Activated naive CD4-positive, alpha-beta T cell treated with anti-CD3 and anti-CD28 coated beads for 36 hours (primary cell): ENCODE measurements around the gene ZNF669. TPM values are rescaled to one million over a fixed set of nuclear protein-coding genes. Genes with fewer than 3 reads are reported as not detected.

ENCODE experiments used
- CTCF ChIA-PET: fragments of 350-600 bp; sonication (Branson Sonifier 250); formaldehyde crosslinking; loops from one replicate; lab custom pipeline; 2021; ENCODE audit warnings: antibody characterized with exemption; lab: Charles Lee
- DNase-seq: peaks from one replicate; pipeline ENCODE4 v3.0.0-alpha.2; 2020
- H3K27ac Mint-ChIP-seq: one replicate; pipeline ENCODE4 v1.8.0; 2021; ENCODE audit warnings: mild to moderate bottlenecking, mixed read lengths
- H3K27me3 Mint-ChIP-seq: one replicate; pipeline ENCODE4 v1.8.0; 2021; ENCODE audit warnings: low read depth, mixed read lengths
- H3K36me3 Mint-ChIP-seq: one replicate; pipeline ENCODE4 v1.8.0; 2021; ENCODE audit warnings: low read depth, mixed read lengths
- H3K4me1 Mint-ChIP-seq: one replicate; pipeline ENCODE4 v1.8.0; 2021; ENCODE audit warnings: low read depth, mixed read lengths
- H3K4me3 Mint-ChIP-seq: one replicate; pipeline ENCODE4 v1.8.0; 2021; ENCODE audit warnings: mild to moderate bottlenecking, moderate library complexity, mixed read lengths
- H3K9me3 Mint-ChIP-seq: one replicate; pipeline ENCODE4 v1.8.0; 2021; ENCODE audit warnings: mixed read lengths
- intact Hi-C: fragments of 100-400 bp; cut with micrococcal nuclease; formaldehyde crosslinking; loops from one replicate; pipeline ENCODE4 v1.15.1; 2023
- total RNA-seq, 2 experiments: library from RNA; stranded (reverse); gene quantifications; one replicate each; pipeline ENCODE4 v1.2.3, GENCODE V29; 2021

ZNF669 gene
- total RNA-seq, 2 experiments from 2014 or later: 8.2 to 8.4 TPM

DNA sequence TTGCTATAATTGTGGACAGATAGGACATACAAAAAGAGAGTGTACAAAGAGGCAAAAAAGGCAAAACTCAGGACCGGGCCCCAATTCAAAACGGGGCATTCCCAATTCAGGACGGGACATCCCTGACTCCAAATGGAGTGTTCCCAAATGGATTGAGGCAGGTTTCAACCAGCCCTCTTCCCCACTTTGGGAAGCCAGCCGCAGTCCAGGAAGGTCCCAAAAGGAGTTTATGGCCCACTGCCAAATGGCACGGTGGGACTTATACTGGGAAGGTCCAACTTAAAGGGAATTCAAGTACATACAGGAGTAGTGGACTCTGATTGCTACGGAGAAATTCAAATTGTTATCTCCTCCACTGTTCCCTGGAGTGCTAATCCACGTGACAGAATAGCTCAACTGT lies 3.5 kb upstream of the ZNF669 start:
- Mint-ChIP-seq H3K27me3 (peaks cover 24% of the 10 kb centered on the region), H3K4me3 (no peak overlapping the region)

DNA sequence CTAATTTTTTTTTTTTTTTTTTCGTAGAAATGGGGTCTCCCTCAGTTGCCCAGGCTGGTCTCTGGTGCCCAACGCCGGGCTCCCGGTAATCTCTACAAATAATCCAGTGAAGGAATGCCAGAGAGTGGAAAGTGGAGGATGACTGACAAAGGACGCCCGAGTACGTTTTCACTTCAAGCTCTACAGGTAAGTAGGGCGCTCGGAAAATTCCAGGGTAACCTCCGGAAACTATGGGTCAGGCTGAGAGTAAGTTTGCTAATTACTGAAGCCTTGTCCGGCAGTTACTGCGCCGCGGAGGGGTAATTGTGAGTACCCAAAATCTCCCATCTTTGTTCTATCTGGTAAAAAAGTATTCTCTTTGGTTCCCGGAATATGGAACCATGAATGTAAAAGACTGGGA lies 1.8 kb upstream of the ZNF669 start:
- no peak for DNase-seq
- Mint-ChIP-seq H3K36me3 (peaks cover 24% of the 10 kb centered on the region), H3K27ac (no peak overlapping the region), H3K9me3 (peaks cover 17% of the 10 kb centered on the region), H3K27me3 (peaks cover 20% of the 10 kb centered on the region), H3K4me1 (peaks cover 27% of the 10 kb centered on the region), H3K4me3 (no peak overlapping the region)
- CTCF ChIA-PET: no interaction called here
- intact Hi-C loops: loop anchor here (2.0 kb wide), 1 partner anchor 775 kb away; no protein-coding TSS in a partner anchor

More for the DNA sequence above, 3.5 kb upstream of the ZNF669 start:
- Mint-ChIP-seq H3K4me1 (peaks cover 23% of the 10 kb centered on the region), H3K36me3 (peaks cover 8% of the 10 kb centered on the region), H3K9me3 (peaks cover 4% of the 10 kb centered on the region), H3K27ac (no peak overlapping the region)
- intact Hi-C loops: no loop called here
- no peak for DNase-seq
- CTCF ChIA-PET: no interaction called here

DNA sequence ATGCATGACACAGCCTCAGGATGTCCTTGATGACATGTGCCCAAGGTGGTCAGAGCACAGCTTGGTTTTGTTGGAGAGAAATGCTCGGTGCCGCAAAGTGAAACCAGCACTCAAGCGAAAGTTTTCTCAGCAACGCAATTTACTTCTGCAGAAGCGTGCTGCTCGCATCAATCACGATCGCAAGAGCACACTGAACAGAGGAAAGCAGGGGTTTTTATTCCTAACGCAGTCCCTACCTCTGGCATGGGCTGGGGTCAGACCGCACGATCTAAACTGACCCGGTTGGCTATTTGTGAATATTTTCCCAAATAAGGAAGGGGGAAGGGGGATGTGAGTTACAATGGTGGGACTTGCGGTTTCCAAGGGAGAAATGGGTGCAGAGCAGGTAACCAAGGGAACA lies 809 bp upstream of the ZNF669 start:
- DNase-seq: no peak
- intact Hi-C loops: loop anchor here (1.0 to 5.0 kb wide), 6 partner anchors 27 to 774 kb away; partner anchors contain the start of genes CNST, TFB2M, ZNF496 and ZNF670
- CTCF ChIA-PET: no interaction called here
- H3K27me3 Mint-ChIP-seq: peaks cover 16% of the 10 kb centered on the region
- peaks cover 25% of the 10 kb centered on the region for H3K9me3 Mint-ChIP-seq
- no peak overlapping the region for H3K4me3 Mint-ChIP-seq
- H3K36me3 Mint-ChIP-seq: peaks cover 34% of the 10 kb centered on the region
- H3K27ac Mint-ChIP-seq: peak overlapping the region; percentile 44
- peaks cover 21% of the 10 kb centered on the region for H3K4me1 Mint-ChIP-seq

DNA sequence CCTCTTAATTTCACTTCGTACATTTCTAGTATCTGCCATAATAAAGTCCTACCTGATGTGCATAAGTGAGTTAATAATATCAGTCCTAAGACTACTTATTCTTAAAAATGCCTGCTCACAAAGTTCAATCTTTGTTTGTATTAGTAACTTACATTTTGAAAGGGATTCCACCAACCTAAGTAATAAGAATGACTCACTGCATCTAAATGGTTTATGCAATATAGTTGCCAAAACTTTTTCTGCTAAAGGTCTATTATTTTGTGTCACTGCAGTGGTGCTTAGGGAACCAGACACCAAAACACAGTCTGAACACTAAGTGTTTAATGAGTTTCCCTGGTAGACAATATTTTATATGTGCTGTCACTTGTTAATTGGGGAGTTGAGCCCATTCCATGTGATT lies 1.8 kb downstream of the ZNF669 start:
- Mint-ChIP-seq H3K4me3 (no peak overlapping the region), H3K36me3 (peaks cover 57% of the 10 kb centered on the region), H3K27me3 (no peaks in the 10 kb centered on the region), H3K9me3 (peaks cover 40% of the 10 kb centered on the region), H3K4me1 (peaks cover 17% of the 10 kb centered on the region), H3K27ac (no peak overlapping the region)
- DNase-seq: no peak
- CTCF ChIA-PET: no interaction called here
- intact Hi-C loops: loop anchor here (5.0 kb wide), 1 partner anchor 535 kb away; the partner anchor contains the start of genes CNST and TFB2M

DNA sequence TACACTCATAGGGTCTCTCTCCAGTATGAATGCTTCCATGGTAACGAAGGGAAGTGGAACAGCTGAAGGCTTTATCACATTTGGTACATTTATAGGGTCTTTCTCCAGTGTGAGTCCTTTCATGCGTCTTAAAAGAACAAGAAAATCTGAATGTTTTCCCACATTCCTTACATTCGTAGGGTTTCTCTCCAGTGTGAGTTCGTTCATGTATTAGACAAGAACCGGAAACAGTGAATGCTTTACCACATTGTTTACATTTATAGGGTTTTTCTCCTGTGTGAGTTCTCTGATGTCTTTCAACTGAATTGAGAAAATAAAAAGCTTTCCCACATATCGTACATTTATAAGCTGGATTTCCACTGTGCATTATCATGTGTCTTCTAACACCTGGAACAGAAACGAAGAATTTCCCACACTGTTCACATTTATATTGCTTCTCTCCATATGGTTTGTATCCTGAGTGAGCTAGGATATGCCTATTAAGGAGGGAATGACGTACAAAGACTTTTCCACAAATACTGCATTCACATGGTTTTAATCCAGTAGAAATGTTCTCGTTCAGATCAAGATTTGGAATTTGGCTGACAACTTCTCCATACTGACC lies 3.4 kb downstream of the ZNF669 start:
- Mint-ChIP-seq H3K36me3 (peaks cover 66% of the 10 kb centered on the region), H3K27me3 (no peaks in the 10 kb centered on the region), H3K4me1 (peaks cover 17% of the 10 kb centered on the region), H3K9me3 (peaks cover 56% of the 10 kb centered on the region), H3K4me3 (no peak overlapping the region), H3K27ac (no peak overlapping the region)
- no peak for DNase-seq
- intact Hi-C loops: loop anchor here (5.0 kb wide), 1 partner anchor 533 kb away; the partner anchor contains the start of genes CNST and TFB2M
- CTCF ChIA-PET: no interaction called here

DNA sequence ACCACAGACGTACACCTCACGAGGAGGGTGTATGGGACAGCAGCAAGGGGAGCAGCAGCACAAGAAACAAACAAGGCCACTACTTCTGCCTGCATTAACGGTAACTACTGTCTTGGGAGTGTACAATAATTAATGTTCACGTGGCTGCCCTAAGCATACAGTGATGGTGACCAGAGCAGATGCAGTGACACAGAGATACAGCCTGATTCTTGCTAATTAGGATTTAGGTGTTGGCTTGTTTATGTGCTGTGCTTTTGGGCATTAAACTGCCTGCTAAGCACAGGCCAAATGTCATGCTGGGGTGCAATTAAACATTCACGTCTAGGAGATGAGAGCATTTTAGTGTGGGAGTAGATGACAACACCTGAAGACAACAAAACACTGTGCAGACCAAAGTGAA lies 7.2 kb downstream of the ZNF669 start:
- Mint-ChIP-seq H3K36me3 (peaks cover 53% of the 10 kb centered on the region), H3K4me1 (peaks cover 2% of the 10 kb centered on the region), H3K4me3 (no peak overlapping the region), H3K27me3 (no peaks in the 10 kb centered on the region), H3K9me3 (peaks cover 56% of the 10 kb centered on the region), H3K27ac (no peak overlapping the region)
- CTCF ChIA-PET: no interaction called here
- no peak for DNase-seq
- intact Hi-C loops: no loop called here

DNA sequence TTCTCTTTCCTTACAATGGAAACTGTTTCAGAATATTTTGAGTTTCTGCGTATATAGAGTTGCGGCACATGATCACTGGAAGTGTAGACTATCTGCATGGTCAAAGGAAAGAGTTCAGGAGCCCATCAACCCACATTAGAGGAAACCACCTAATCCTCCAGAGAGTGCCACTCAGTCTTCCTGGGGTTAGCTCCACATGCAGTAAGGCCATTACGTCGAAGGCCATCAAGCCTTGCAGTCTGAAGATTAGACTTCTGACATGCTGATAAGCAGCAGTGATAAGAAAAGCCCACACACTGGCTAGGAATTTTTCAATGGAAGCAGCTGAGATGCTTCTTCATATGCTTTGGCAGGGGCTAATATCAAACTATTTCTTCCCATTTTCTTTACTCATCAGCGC lies 7.6 kb downstream of the ZNF669 start:
- Mint-ChIP-seq H3K27me3 (no peaks in the 10 kb centered on the region), H3K9me3 (peaks cover 52% of the 10 kb centered on the region), H3K4me3 (no peak overlapping the region), H3K4me1 (no peaks in the 10 kb centered on the region), H3K27ac (no peak overlapping the region), H3K36me3 (peaks cover 49% of the 10 kb centered on the region)
- no peak for DNase-seq
- CTCF ChIA-PET: no interaction called here
- intact Hi-C loops: no loop called here

DNA sequence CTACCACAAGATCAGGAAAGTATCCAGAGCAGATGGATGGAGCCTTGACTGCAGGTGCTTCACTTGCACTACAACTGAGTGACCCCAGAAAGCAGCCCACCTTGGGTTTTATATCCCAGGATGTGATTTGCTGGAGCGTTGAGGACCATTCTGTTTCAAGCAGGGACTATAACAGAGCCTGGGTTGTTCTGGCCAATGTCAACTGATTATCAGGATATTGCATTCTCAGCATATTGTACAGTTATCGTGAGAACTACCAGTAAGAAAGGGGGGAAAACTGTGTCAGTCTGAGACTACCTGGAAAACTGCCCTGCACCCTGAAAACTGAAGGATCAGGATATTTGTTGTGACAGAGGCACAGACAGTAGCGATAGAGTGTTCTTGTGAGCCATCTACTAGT lies 8.0 kb downstream of the ZNF669 start:
- H3K36me3 Mint-ChIP-seq: peaks cover 45% of the 10 kb centered on the region
- H3K27ac Mint-ChIP-seq: no peak overlapping the region
- no peaks in the 10 kb centered on the region for H3K4me1 Mint-ChIP-seq
- no peak for DNase-seq
- CTCF ChIA-PET: no interaction called here
- H3K27me3 Mint-ChIP-seq: no peaks in the 10 kb centered on the region
- H3K9me3 Mint-ChIP-seq: peaks cover 51% of the 10 kb centered on the region
- H3K4me3 Mint-ChIP-seq: no peak overlapping the region
- intact Hi-C loops: no loop called here

DNA sequence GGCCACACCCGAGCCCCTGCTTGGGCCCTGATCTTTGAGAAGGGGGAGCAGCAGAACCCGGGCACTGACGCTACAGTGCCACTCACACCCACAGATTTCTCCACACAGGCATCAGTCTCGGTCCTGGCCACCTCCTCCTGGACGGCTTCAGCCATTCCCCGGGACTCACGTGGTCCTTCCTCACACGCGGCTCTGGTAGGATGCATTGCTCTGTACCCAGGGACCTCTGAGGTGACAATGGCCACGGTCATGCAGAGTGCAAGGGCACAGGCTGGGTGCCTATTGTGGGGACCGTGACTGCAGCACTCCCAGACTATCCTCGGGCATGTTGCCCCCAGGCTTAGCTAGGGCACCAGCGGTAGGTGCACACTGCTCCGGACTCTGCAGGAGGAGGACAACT lies 13.7 kb downstream of the ZNF669 start:
- Mint-ChIP-seq H3K9me3 (peaks cover 9% of the 10 kb centered on the region), H3K4me3 (no peak overlapping the region), H3K27ac (no peak overlapping the region), H3K27me3 (no peaks in the 10 kb centered on the region), H3K36me3 (no peaks in the 10 kb centered on the region), H3K4me1 (no peaks in the 10 kb centered on the region)
- intact Hi-C loops: no loop called here
- no peak for DNase-seq
- CTCF ChIA-PET: no interaction called here

DNA sequence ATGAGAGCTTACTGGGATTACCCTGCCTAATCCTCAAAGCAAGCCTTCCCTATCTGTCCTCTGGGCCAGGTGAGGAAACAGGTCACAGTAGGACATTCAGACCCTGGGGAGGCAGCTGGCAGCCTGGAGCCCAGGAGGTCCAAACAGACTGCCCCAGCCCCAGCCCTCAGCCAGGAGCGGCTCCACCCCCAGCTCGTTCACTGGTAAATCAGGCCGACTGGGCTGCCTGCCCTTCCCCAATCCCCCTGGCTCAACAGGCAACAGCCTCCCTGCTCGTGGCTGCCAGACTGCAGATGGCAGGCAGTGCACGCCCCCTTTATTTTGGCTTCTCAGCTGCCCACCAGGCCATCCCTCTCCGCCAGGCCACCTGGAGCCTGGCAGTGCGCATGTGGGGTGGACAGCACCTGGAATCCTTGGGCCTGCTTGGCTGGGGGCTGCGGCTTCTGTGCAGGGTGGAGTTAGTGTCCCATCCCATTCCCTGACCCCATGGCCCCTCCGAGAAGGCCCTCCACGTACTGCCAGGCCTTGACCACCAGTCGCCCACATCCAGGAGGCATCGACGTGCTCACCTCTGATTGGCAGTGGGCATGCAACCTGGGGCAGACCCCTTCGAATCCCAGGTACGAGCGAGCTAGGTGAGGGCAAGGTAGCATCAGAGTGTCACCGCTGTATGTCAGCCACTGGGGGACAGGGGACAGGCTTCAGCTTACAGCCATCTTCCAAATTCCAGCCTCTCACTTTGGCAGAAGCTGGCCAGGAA lies 14.4 kb downstream of the ZNF669 start:
- CTCF ChIA-PET: no interaction called here
- no peaks in the 10 kb centered on the region for H3K27me3 Mint-ChIP-seq
- no peak overlapping the region for H3K4me3 Mint-ChIP-seq
- H3K4me1 Mint-ChIP-seq: no peaks in the 10 kb centered on the region
- H3K27ac Mint-ChIP-seq: no peak overlapping the region
- intact Hi-C loops: no loop called here
- no peak for DNase-seq
- peaks cover 10% of the 10 kb centered on the region for H3K9me3 Mint-ChIP-seq
- H3K36me3 Mint-ChIP-seq: peaks cover 1% of the 10 kb centered on the region

DNA sequence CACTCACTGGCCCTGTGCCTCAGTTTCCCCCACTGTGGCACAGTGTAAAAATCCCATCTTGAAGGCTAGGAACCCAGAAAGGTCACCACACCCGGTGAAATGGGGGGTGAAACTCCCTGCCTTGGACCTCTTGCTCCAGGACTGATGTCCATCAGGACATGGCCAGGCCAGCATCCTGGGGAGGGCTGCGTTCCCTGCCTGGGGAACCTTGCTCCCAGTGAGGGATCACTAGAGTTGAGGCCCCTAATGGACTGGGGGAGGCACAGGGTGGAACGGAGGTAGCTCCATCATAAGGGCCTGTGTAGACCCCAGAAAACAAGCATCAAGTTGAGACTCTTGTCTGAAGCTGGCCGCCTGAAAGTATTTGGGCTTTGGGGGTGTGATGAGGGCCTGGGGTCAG lies 15.2 kb downstream of the ZNF669 start:
- intact Hi-C loops: no loop called here
- Mint-ChIP-seq H3K27ac (no peak overlapping the region), H3K4me1 (no peaks in the 10 kb centered on the region), H3K9me3 (peaks cover 4% of the 10 kb centered on the region), H3K36me3 (peaks cover 2% of the 10 kb centered on the region), H3K4me3 (no peak overlapping the region), H3K27me3 (peaks cover 2% of the 10 kb centered on the region)
- CTCF ChIA-PET: no interaction called here
- no peak for DNase-seq

DNA sequence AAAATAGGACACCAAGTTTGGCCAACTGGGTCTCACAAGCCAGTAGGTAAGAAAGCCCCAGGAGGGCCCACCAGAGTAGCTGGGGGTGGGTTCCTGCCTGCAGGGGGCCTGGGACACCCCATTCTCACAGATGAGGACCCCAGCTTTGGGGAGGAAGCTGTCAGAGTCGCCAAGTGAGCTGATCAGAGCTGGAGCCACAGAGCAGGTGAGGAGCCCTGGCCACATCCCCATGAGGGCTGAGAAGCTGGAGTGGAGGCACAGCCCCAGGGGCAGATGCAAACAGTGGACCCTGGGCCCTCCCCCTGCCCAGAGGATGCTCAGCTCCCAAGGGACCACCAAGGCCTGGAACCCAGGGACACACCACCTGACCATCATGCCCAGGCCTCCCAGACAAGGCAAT lies 16.9 kb downstream of the ZNF669 start:
- H3K9me3 Mint-ChIP-seq: peaks cover 1% of the 10 kb centered on the region
- intact Hi-C loops: no loop called here
- DNase-seq: no peak
- H3K4me3 Mint-ChIP-seq: no peak overlapping the region
- peaks cover 2% of the 10 kb centered on the region for H3K36me3 Mint-ChIP-seq
- peaks cover 8% of the 10 kb centered on the region for H3K27me3 Mint-ChIP-seq
- H3K27ac Mint-ChIP-seq: no peak overlapping the region
- CTCF ChIA-PET: interaction anchor here (0.7 kb wide), 1 partner anchor 135 kb away, joined by 4 read pairs; no protein-coding TSS in a partner anchor
- no peaks in the 10 kb centered on the region for H3K4me1 Mint-ChIP-seq

DNA sequence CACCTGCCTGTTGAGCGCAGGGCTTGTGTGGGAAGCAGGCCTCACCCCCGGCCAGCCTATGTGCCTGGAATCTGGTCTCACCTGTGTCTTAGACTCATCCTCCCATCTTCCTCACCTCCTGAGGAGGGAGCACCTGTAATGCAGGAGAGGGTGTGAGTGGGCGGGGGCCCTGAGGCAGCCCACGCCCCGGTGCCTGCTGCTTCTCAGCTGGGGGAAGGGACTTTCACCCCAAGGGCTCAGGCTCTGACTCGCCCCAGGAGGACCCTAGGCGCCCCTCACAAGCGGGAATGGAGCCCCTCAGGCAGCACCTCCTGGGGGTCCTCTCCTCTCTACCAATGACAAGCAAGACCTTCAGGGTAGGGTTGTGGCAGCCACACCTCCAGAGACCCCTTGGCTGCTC lies 18.8 kb downstream of the ZNF669 start:
- Mint-ChIP-seq H3K4me1 (no peaks in the 10 kb centered on the region), H3K36me3 (peaks cover 2% of the 10 kb centered on the region), H3K9me3 (peaks cover 1% of the 10 kb centered on the region), H3K4me3 (no peak overlapping the region), H3K27me3 (peaks cover 8% of the 10 kb centered on the region), H3K27ac (no peak overlapping the region)
- intact Hi-C loops: no loop called here
- CTCF ChIA-PET: no interaction called here
- no peak for DNase-seq
